ENCODE measurements around the gene ANTKMT.
"Not testable (repeated sequence)": the region's sequence is repeated elsewhere in the genome, so short reads cannot be mapped to it uniquely, and the experiment has no call there.

ANTKMT gene

DNA sequence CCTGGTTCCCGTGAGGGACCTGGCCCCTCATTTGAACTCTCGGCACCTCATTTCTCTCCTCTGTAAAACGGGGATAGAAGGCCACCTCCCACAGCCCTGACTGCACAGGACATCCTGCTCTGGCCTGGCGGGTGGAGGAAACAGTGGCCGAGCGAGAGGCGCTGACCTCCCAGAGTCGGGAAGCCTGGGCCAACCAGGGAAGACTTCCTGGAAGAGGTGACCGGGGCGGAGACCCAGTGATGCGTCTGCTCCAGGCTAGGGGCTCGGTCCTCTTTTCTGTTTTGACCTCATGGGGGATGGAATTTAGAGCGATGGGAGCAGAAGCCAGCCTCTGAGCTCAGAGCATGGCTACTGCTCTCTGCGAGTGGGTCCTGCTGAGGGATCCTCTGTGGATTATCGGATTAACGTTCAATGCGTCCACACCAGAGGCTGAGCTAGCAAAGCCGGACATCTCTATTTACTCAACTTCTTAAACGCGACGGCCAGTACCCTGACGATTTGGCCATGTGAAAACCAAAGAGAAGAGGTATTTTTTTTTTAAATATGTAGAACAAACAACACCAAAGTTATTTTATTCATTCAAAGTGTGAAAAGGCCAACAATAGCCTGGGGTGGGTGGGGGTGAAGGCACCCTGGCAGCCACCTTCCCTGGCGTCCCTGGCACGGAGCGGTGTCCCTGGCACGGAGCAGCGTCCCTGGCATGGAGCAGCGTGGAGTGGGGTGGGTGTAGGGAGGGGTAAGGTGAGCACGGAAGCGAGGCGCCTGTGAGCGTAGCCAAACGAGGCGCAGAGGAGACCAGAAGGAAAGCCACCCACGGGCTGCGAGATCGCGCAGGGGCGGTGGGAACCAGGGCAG, 30.4 kb downstream of the ANTKMT start:
- H3K4me2 ChIP-seq: no peak overlapping the region

GRCh38 chr16:752007-752312, 31.0 kb downstream of the ANTKMT start:
- Histone ChIP-seq H3K27me3 (no peaks in the 10 kb centered on the region), H3K27ac (no peak overlapping the region)

More for the DNA sequence above, 30.4 kb downstream of the ANTKMT start:
- Histone ChIP-seq H3K9ac (no peak overlapping the region), H3K4me1 (peaks cover 7% of the 10 kb centered on the region; the same call in 1 of the 2 replicates), H3K9me3 (no peaks in the 10 kb centered on the region), H3K4me3 (no peak overlapping the region), H3K36me3 (no peaks in the 10 kb centered on the region), H4K20me1 (no peaks in the 10 kb centered on the region), H3K27ac (no peak overlapping the region), H3K27me3 (no peaks in the 10 kb centered on the region)
- TF ChIP-seq Cebpa-rat (IDR thresholded peaks at IDR 0.05): no peak

GRCh38 chr16:754121-754607, 33.2 kb downstream of the ANTKMT start:
- not testable (repeated sequence) for H4K20me1 ChIP-seq, H3K36me3 ChIP-seq, H3K27me3 ChIP-seq, H3K4me3 ChIP-seq, H3K9me3 ChIP-seq, H3K27ac ChIP-seq, H3K9ac ChIP-seq
- peaks cover 26% of the 10 kb centered on the region for H3K4me1 ChIP-seq
- H3K4me2 ChIP-seq: peak overlapping the region; percentile 42; the same call in 1 of the 2 replicates

More at GRCh38 chr16:752007-752312, 31.0 kb downstream of the ANTKMT start:
- H3K36me3 ChIP-seq: no peaks in the 10 kb centered on the region
- H3K9ac ChIP-seq: no peak overlapping the region
- no peak overlapping the region for H3K4me3 ChIP-seq
- peaks cover 12% of the 10 kb centered on the region for H3K4me1 ChIP-seq
- no peak overlapping the region for H3K4me2 ChIP-seq
- no peaks in the 10 kb centered on the region for H3K9me3 ChIP-seq
- H4K20me1 ChIP-seq: no peaks in the 10 kb centered on the region
- TF ChIP-seq Cebpa-rat (IDR thresholded peaks at IDR 0.05): no peak

DNA sequence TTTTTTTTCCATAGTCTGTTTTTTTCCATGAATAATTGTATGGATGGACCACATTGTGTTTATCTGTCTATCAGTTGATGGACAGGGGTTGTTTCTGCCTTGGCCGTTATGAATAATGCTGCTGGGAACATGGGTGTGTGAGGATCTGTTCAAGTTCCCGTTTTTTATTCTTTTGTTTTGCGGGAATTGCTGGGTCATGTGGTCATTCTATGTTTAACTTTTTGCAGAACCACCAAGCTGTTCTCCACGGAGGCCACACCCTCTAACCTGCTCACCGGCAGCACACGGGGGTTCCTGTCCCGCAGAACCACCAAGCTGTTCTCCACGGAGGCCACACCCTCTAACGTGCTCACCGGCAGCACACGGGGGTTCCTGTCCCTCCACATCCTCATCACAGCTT, 33.7 kb downstream of the ANTKMT start:
- Histone ChIP-seq H3K27me3 (no peaks in the 10 kb centered on the region), H3K9ac (no peak overlapping the region), H3K4me2 (peak overlapping the region; percentile 42), H3K4me3 (no peak overlapping the region), H3K9me3 (no peaks in the 10 kb centered on the region), H3K36me3 (no peaks in the 10 kb centered on the region), H3K27ac (no peak overlapping the region), H4K20me1 (no peaks in the 10 kb centered on the region), H3K4me1 (peaks cover 26% of the 10 kb centered on the region)
- TF ChIP-seq Cebpa-rat (IDR thresholded peaks at IDR 0.05): no peak

DNA sequence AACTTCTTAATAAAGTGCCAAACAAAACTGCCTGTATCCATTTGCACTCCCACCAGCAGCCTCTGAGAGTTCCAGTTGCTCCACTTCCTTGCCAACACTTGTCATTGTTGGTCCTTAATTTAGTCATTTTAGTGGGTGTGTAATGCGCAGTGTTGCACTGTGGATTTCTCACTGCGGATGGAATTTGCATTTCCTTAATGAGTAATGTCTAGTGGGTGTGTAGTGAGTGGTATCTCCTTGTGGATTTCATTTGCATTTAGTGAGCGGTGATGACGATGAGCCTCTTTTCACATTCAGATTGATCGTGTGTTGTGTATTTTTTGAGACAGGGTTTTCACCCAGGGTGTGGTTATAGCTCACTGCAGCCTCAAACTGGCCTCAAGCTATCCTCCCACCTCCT, 35.5 kb downstream of the ANTKMT start:
- no peaks in the 10 kb centered on the region for H4K20me1 ChIP-seq
- no peak overlapping the region for H3K4me3 ChIP-seq
- no peaks in the 10 kb centered on the region for H3K36me3 ChIP-seq
- H3K4me2 ChIP-seq: peak overlapping the region; percentile 80; the same call in 1 of the 2 replicates
- H3K27ac ChIP-seq: no peak overlapping the region
- H3K9ac ChIP-seq: no peak overlapping the region
- no peaks in the 10 kb centered on the region for H3K9me3 ChIP-seq
- no peak for TF ChIP-seq Cebpa-rat (IDR thresholded peaks at IDR 0.05)
- no peaks in the 10 kb centered on the region for H3K27me3 ChIP-seq
- H3K4me1 ChIP-seq: peaks cover 35% of the 10 kb centered on the region

DNA sequence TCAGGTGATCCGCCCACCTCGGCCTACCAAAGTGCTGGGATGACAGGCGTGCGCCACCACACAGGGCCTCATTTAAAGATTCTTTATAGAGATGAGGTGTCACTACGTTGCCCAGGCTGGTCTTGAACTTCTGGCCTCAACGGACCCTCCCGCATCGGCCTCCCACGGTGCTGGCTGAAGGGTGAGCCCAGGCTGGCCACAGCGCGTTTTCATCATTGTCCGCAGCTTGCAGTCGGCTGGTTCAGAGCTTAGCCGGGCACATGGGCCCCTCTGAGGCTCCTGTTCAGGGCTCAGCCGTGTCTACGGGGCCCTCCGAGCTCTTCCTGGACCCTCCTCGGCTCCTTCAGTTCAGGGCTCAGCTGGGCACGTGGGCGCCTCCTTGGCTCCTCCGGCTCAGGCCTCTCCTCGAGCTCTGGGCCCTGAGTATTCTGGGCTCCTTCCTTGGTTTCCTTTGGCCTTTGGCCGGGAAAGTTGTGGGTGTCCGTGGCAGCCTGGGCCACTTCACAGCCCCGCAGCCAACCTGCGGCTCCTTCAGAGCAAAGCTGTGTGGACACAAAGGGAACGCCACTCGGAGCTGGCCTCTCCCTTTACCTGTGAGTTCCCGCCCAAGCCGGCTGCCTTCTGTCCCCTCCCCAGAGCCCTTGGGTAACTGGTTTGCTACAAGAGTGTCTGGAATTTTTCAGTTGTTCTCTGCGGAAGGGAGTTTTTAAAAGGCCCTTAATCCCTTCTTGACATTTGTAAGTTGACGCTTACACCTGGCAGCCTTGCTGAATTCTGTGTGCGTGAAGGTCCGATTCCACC, 38.4 kb downstream of the ANTKMT start:
- H3K36me3 ChIP-seq: no peaks in the 10 kb centered on the region
- H3K9me3 ChIP-seq: no peaks in the 10 kb centered on the region
- H3K27ac ChIP-seq: no peak overlapping the region
- no peaks in the 10 kb centered on the region for H3K27me3 ChIP-seq
- no peak overlapping the region for H3K4me2 ChIP-seq
- H3K4me3 ChIP-seq: no peak overlapping the region
- no peaks in the 10 kb centered on the region for H4K20me1 ChIP-seq
- no peak for TF ChIP-seq Cebpa-rat (IDR thresholded peaks at IDR 0.05)
- H3K9ac ChIP-seq: no peak overlapping the region
- peaks cover 53% of the 10 kb centered on the region for H3K4me1 ChIP-seq

DNA sequence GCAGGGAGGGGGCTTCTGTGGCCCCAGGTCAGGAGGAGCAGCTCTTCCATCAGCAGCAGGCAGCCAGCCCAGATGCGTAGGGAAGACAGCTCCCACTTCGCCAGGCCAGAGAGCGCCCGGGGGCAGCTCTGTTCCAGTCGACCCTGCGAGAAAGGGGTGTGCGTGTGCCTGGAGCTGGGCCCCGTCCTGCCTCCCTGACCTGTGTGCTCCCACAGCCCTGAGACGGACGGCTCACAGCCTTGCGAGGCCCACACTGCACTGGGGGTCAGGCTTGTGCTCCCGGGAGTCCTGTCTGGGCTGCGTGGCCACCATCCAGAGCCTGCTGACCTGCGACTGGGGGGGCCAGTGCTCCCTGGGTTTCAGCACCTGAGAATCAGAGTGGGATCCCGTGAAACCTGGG, 39.1 kb downstream of the ANTKMT start:
- no peak overlapping the region for H3K4me3 ChIP-seq
- no peaks in the 10 kb centered on the region for H4K20me1 ChIP-seq
- H3K9ac ChIP-seq: no peak overlapping the region
- no peak overlapping the region for H3K4me2 ChIP-seq
- H3K27ac ChIP-seq: no peak overlapping the region
- H3K9me3 ChIP-seq: no peaks in the 10 kb centered on the region
- no peaks in the 10 kb centered on the region for H3K36me3 ChIP-seq
- H3K4me1 ChIP-seq: peaks cover 47% of the 10 kb centered on the region
- H3K27me3 ChIP-seq: no peaks in the 10 kb centered on the region
- no peak for TF ChIP-seq Cebpa-rat (IDR thresholded peaks at IDR 0.05)

DNA sequence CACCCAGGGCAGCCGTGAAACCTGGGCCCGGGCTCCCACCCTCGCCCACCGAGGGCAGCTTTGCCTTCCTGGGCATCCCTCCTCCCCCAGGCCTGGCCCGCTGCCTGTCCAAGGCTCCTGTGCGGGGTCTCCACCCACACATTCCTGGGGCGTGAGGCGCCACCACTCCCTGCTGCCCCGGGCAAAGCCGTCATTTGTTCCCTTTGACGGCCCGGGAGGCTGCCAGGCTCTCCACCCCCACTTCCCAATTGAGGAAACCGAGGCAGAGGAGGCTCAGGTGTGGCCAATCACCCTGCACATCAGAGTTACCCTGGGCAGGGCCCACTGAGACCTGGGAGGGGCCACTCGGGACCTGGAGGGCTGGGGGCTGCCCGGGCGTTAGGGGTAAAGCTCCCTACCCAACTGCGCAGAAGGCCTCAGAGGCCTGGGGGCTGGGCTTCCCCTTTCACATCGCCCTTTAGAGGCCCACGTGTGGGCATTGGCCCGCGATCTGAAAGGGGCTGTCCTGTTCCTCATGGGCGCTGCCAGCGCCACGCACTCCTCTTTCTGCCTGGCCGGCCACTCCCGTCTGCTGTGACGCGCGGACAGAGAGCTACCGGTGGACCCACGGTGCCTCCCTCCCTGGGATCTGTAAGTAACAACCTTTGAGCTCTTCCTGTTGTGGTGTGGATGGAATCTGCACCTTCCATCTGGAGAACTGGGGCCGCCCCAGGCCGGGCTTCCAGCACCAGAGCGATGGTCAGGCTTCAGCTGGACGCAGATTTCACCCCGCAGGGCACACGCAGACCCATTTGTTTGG, 39.8 kb downstream of the ANTKMT start, which contains the start of gene MSLN:
Gene MSLN, plus strand, starts transcription at position 190 of the 799 bp plus-strand sequence. CDS start 1,947 bp downstream, outside the sequence.
- no peak for TF ChIP-seq Cebpa-rat (IDR thresholded peaks at IDR 0.05)
- Histone ChIP-seq H3K4me1 (peaks cover 47% of the 10 kb centered on the region), H3K36me3 (no peaks in the 10 kb centered on the region), H3K4me3 (no peak within 1 kb of the TSS), H3K27me3 (no peaks in the 10 kb centered on the region), H3K27ac (no peak within 1 kb of the TSS), H3K9ac (no peak within 1 kb of the TSS), H3K9me3 (no peaks in the 10 kb centered on the region), H3K4me2 (peak within 1 kb of the TSS; percentile 42), H4K20me1 (no peaks in the 10 kb centered on the region)

DNA sequence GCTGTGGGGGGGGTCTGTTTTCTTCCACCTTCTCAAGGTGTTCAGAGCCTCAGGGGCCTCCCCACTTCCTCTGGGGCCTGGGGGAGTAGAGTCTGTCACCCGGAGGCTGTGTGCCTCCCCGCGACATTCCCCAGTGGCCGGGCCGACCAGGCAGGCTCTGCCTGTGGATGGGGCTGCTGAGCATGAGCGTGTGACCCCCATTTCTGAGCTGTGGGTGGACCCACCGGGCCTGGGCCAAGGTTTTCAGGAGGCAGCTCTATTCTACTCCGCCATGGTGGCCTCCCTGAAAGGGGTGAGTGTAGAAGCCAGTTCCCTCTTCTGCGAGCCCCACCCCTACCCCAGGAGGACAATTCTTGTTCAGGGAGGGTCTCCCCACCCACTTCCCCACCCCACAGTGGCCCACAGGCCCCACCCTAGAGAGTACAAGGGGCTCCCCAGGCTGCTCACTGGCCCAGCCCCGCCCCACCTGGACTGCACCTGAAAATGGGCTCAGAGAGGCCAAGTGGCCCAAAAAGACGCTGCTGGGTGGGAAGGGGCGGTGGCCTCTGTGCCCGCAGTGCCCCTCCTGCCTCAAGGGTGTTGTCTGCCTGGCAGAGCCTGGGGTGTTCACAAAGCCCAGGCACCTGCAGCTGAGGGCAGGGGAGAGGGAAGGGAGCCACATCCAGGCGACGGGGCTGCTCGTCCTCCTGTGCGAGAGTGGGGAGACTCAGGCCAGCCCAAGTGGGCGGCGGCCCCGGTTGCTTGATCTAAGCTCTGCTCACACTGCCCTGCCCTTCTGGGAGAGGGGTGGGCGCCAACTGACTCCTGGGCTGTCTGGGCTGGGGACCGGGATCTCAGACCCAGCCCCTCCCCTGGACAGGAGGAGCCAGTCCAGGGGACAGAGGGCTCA, 40.9 kb downstream of the ANTKMT start:
- H3K4me2 ChIP-seq: peak overlapping the region; percentile 42
- H4K20me1 ChIP-seq: no peaks in the 10 kb centered on the region
- no peak for TF ChIP-seq Cebpa-rat (IDR thresholded peaks at IDR 0.05)
- H3K9ac ChIP-seq: no peak overlapping the region
- no peaks in the 10 kb centered on the region for H3K27me3 ChIP-seq
- no peak overlapping the region for H3K4me3 ChIP-seq
- peaks cover 43% of the 10 kb centered on the region for H3K4me1 ChIP-seq
- H3K9me3 ChIP-seq: no peaks in the 10 kb centered on the region
- no peaks in the 10 kb centered on the region for H3K36me3 ChIP-seq
- H3K27ac ChIP-seq: no peak overlapping the region
